K562 (cell line): ENCODE measurements around the gene CBL. TPM values are rescaled to one million over a fixed set of nuclear protein-coding genes. Genes with fewer than 3 reads are reported as not detected.

Source experiments
- ADNP ChIP-seq: fragments of 200-800 bp; sonication (Bioruptor generic); IDR thresholded peaks from 2 replicates; pipeline ENCODE4 v1.6.1; 2016; ENCODE audit warnings: missing genetic modification characterization, missing compliant biosample characterization
- ARID1B ChIP-seq: fragments of 450-650 bp; IDR thresholded peaks from 2 replicates; pipeline ENCODE4 v1.6.1; 2016; ENCODE audit warnings: antibody characterized with exemption, mild to moderate bottlenecking, inconsistent platforms
- CEBPB ChIP-seq: fragments of 450-650 bp; IDR thresholded peaks from 2 replicates; pipeline ENCODE4 v1.6.1; 2016; ENCODE audit warnings: missing genetic modification characterization, missing compliant biosample characterization
- CHD4 ChIP-seq: fragments of 200-600 bp; sonication (generic); IDR thresholded peaks from 3 replicates; pipeline ENCODE4 v1.6.1; 2012; ENCODE audit warnings: low read depth, mild to moderate bottlenecking, mixed read lengths, low read length, inconsistent platforms; ENCODE audit not compliant: insufficient read depth, insufficient replicate concordance, poor library complexity, severe bottlenecking
- HNRNPH1 ChIP-seq: fragments of 200-400 bp; formaldehyde crosslinking; optimal IDR thresholded peaks from 2 replicates; pipeline ENCODE3; 2017; ENCODE audit warnings: low read depth, mild to moderate bottlenecking, low read length, moderate library complexity
- KLF13 ChIP-seq: fragments of 450-650 bp; IDR thresholded peaks from 2 replicates; pipeline ENCODE4 v1.6.1; 2016; ENCODE audit warnings: missing genetic modification characterization, low read depth, mild to moderate bottlenecking, missing compliant biosample characterization, moderate library complexity, borderline replicate concordance
- RREB1 ChIP-seq: fragments of 250-450 bp; sonication (Bioruptor Pico); IDR thresholded peaks from 2 replicates; pipeline ENCODE4 v1.4.0; 2020
- SPI1 ChIP-seq: IDR thresholded peaks from 2 replicates; pipeline ENCODE4 v1.6.1; 2011; ENCODE audit warnings: low read depth, low read length, control low read depth, borderline replicate concordance
- TEAD4 ChIP-seq, 2 experiments: sonication (generic) in 1 of 2; formaldehyde crosslinking in 1 of 2; IDR thresholded peaks; 2 replicates each; pipeline versions ENCODE4 v1.6.1 to v1.8.0; 2012 to 2022; ENCODE audit warnings: borderline replicate concordance in 1 of 2, inconsistent platforms in 1 of 2, low read length in 1 of 2, mild to moderate bottlenecking in 1 of 2, missing genetic modification reagents in 1 of 2
- TSC22D4 ChIP-seq: fragments of 450-650 bp; IDR thresholded peaks from 2 replicates; pipeline ENCODE4 v1.6.1; 2016; ENCODE audit warnings: missing genetic modification characterization, missing biosample characterization, control low read depth
- polyA plus RNA-seq, 8 experiments: library from polyadenylated mRNA; depleted of rRNA in 4 of 8; stranded (reverse) in 5 of 8; unstranded in 3 of 8; fragments of >200 nt; fragmentation: Nextera tagmentation in 2 of 8; fragmentation: Illumina TruSeq in 1 of 8; extraction: Ambion mirVana in 2 of 8; extraction: Trizol in 1 of 8; gene quantifications; 2 replicates each; pipeline versions ENCODE4 v1.2.1 to v1.2.3, GENCODE V29; 2011 to 2014; ENCODE audit warnings: inconsistent platforms in 1 of 8, missing spikeins in 1 of 8
- total RNA-seq, 7 experiments: library from RNA; depleted of rRNA in 6 of 7; stranded (reverse); fragments of >200 nt in 6 of 7; fragmentation: Illumina TruSeq in 2 of 7; extraction: Trizol in 2 of 7; gene quantifications; 2 replicates each; pipeline versions ENCODE4 v1.2.1 to v1.2.3, GENCODE V29; 2011 to 2021; ENCODE audit warnings: low replicate concordance in 1 of 7

Gene CBL
- total and polyA plus RNA-seq, 9 of the 15 experiments (the other 6 are each of a cell fraction or from before 2014, with no cell fraction given), result 3.2 to 24.9 (median 9.9) TPM

DNA sequence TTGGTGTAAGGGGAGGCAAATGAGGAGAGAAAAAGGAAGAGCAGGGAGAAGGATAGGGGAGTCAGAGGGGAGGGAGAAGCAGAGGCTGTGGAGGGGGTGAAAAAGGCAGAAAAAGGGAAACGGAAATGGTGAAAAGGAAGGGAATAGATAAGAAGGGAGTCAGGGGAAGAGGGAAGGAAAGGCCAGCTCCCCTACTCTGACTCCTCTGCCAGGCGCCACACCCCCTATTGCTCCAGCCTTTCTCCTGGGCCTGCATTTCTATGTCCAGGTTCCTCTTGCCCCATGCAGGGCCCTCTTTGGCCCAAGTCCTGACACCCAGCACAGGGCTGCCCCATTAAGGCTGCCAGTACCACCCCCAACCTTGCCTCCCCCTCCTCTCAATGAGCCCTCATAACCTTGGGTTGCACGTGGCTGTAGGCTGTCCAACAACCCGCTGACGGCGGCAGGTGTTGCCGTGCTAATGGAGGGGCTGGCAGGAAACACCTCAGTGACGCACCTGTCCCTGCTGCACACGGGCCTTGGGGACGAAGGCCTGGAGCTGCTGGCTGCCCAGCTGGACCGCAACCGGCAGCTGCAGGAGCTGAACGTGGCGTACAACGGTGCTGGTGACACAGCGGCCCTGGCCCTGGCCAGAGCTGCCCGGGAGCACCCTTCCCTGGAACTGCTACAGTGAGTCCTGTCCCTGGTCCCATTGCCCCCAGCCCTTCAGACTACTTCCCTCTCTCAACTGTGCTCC is 24.3 kb upstream of the CBL start (continued):
- TF ChIP-seq RREB1, result no peak
- TF ChIP-seq CHD4, result no peak
- no peak for TF ChIP-seq CEBPB (tag)
- TF ChIP-seq KLF13 (tag), result no peak
- peak; percentile 37; the same call in 1 of the 2 replicates for TF ChIP-seq ARID1B
- TF ChIP-seq TSC22D4 (tag), result no peak
- no peak for TF ChIP-seq HNRNPH1
- TF ChIP-seq ADNP (tag), result no peak
- no peak for TF ChIP-seq TEAD4 (IDR thresholded peaks at IDR 0.05; ENCODE audit: low read length)
- no peak for TF ChIP-seq TEAD4 (CRISPR knock-in tag; IDR thresholded peaks at IDR 0.05; ENCODE audit: borderline replicate concordance)
- peak; percentile 52; the same call in 1 of the 2 replicates for TF ChIP-seq SPI1
